Small intestine (tissue), 7 donors: ENCODE measurements around the gene ELAC1. TPM values are rescaled to one million over a fixed set of nuclear protein-coding genes. Genes with fewer than 3 reads are reported as not detected.

Experiments used
- DNase-seq, 2 donors: peaks; one replicate each; pipeline versions ENCODE4 v3.0.0 to v3.0.0-alpha.2; 2013
- FAIRE-seq: peaks from 2 replicates; lab custom pipeline; 2012; peaks lifted over from hg19 to GRCh38; lab: Jason Lieb, UNC
- H3K27ac ChIP-seq, 3 donors: one replicate each; pipeline ENCODE4 v1.5.1; 2013; ENCODE audit warnings: low read length in 2 of 3, mild to moderate bottlenecking in 2 of 3, control low read depth in 1 of 3, inconsistent platforms in 1 of 3, low read depth in 1 of 3, moderate library complexity in 1 of 3
- H3K27me3 ChIP-seq, 3 donors: one replicate each; pipeline ENCODE4 v1.6.1; 2013; ENCODE audit warnings: low read length in 3 of 3, inconsistent platforms in 1 of 3; ENCODE audit not compliant: control insufficient read depth in 3 of 3, insufficient read depth in 3 of 3
- H3K36me3 ChIP-seq, 3 donors: one replicate each; pipeline ENCODE4 v1.6.1; 2013; ENCODE audit warnings: low read length in 3 of 3, inconsistent platforms in 1 of 3, low read depth in 1 of 3, mild to moderate bottlenecking in 1 of 3, moderate library complexity in 1 of 3; ENCODE audit not compliant: control insufficient read depth in 3 of 3, insufficient read depth in 2 of 3
- H3K4me1 ChIP-seq, 3 donors: one replicate each; pipeline ENCODE4 v1.6.1; 2013; ENCODE audit warnings: low read length in 2 of 3, inconsistent platforms in 1 of 3, low read depth in 1 of 3, mild to moderate bottlenecking in 1 of 3, moderate library complexity in 1 of 3; ENCODE audit not compliant: control insufficient read depth in 3 of 3, insufficient read depth in 2 of 3
- H3K4me3 ChIP-seq, 3 donors: one replicate each; pipeline ENCODE4 v1.5.1; 2013; ENCODE audit warnings: low read length in 3 of 3, control low read depth in 1 of 3, inconsistent platforms in 1 of 3, low read depth in 1 of 3, mild to moderate bottlenecking in 1 of 3, moderate library complexity in 1 of 3
- H3K9me3 ChIP-seq, 2 donors: one replicate each; pipeline ENCODE4 v1.6.1; 2013; ENCODE audit warnings: low read depth in 1 of 2, low read length in 1 of 2; ENCODE audit not compliant: control insufficient read depth in 2 of 2, insufficient read depth in 1 of 2
- WGBS, 3 donors: extraction: QIAGEN DNeasy Blood & Tissue Kit; methylation state at CpG; one replicate each; pipeline ENCODE4 v1.1.7; 2013; 5-methylcytosine and 5-hydroxymethylcytosine counted together
- polyA plus RNA-seq, 4 donors: library from polyadenylated mRNA; stranded (reverse) in 3 of 4; unstranded in 1 of 4; fragments of 200-250 nt in 3 of 4; fragments of 120-200 nt in 1 of 4; gene quantifications; one replicate each; pipeline versions ENCODE4 v1.2.1 to v1.2.3, GENCODE V29; 2013
- donor health status: healthy with polysubstance abuse.
- donor health status: control.
- donor health status: control.
- donor health status: Bipolar disorder and iron deficiency.
- donor health status: healthy.

The ELAC1 gene
- polyA plus RNA-seq, 4 donors, result 5.9 to 12.7 (median 8.6) TPM

DNA sequence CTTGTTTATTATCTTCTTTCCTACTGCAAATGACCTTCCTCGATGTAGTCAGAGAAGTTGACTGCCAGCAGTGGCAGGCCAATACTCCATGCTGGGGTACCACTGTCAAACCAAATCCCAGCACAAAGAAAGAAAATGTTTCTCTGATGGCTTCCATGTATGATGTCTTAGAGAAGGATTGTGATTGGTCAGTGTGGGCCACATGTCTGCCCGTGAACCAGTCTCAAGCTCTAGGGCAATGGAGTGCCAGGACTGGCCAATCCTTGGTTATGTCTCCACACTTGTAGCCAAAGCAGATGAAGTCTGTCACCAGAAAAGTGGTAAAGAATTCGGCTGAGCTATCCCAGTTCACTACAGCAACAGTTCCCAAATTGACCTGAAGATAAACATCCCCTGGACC, 44.6 kb downstream of the ELAC1 start:
- 91 to 98% (median 91%) methylated on average over 3 of the region's 3 CpGs for WGBS, 3 donors
- no peaks in the 10 kb centered on the region for H3K36me3 ChIP-seq
- H3K4me1 ChIP-seq, result peaks cover 0 to 6% (median 0%) of the 10 kb centered on the region in 3 donors
- no peak overlapping the region for H3K27ac ChIP-seq
- no peak overlapping the region for H3K4me3 ChIP-seq
- FAIRE-seq (no peak), DNase-seq (no peak)
- peaks cover 0 to 4% of the 10 kb centered on the region in 2 donors for H3K9me3 ChIP-seq
- no peaks in the 10 kb centered on the region for H3K27me3 ChIP-seq

DNA sequence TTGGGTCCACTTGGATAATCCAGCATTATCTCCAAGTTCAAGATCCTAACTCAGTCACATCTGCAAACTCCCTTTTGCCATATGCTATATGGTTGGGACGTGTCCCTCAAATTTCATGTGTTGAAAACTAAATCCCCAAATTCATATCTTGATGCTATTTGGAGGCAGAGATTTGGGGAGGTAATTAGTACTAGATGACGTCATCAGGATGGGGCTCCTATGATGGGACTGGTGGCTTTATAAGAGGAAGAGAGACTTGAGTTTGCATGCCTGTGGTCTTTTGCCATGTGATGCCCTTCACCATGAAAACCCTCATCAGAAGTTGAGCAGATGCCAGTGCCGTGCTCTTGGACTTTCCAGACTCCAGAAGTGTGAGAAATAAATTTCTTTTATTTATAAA, 45.4 kb downstream of the ELAC1 start:
- Histone ChIP-seq H3K27me3 (no peaks in the 10 kb centered on the region), H3K27ac (no peak overlapping the region), H3K9me3 (peaks cover 0 to 4% of the 10 kb centered on the region in 2 donors), H3K4me3 (no peak overlapping the region), H3K4me1 (no peaks in the 10 kb centered on the region), H3K36me3 (no peaks in the 10 kb centered on the region)
- FAIRE-seq (no peak), DNase-seq (no peak)
- 89 to 95% (median 89%) methylated on average over 3 of the region's 3 CpGs for WGBS, 3 donors

DNA sequence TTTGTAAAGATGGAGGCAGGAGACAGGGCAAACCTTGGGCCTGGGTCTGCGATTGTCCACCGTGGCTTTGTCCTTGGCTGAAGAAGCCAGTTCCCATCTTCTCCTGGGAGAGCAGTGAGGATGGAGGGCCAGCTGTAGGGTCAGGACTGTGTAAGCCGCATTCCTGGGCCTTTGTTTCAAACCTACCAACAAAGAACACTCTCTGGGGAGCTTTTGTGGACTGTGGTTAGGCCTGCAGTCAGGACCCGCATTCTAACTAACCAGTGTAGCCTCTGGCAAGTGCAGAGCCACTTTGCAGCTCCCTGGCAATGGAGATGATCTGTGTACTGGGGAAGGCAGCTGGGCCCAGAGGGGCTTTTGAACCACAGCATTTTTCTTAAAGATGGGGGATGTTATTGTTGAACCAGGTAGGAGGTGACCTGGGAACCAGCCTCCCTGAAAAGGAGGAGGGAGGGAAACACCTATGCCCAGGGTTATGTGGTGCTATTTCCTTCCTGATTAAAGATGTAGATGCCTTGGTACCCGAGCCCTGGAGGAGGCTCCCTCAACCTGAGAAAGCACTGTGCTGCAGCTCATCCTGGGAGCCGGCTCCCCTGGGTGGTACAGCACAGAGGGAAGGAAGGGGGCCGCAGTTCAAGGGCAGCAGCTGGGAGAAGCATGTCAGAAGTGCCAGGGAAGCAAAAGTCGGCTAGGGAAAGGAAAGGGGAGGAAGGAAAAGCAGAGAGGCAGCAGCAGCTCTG, 49.5 kb downstream of the ELAC1 start:
- Histone ChIP-seq H3K27ac (no peak overlapping the region), H3K27me3 (no peaks in the 10 kb centered on the region), H3K4me1 (no peaks in the 10 kb centered on the region), H3K4me3 (no peak overlapping the region), H3K9me3 (peaks cover 0 to 4% of the 10 kb centered on the region in 2 donors), H3K36me3 (peaks cover 0 to 6% (median 0%) of the 10 kb centered on the region in 3 donors)
- FAIRE-seq, result no peak
- no peak for DNase-seq
- 79 to 83% (median 83%) methylated on average over 8 of the region's 8 CpGs for WGBS, 3 donors

DNA sequence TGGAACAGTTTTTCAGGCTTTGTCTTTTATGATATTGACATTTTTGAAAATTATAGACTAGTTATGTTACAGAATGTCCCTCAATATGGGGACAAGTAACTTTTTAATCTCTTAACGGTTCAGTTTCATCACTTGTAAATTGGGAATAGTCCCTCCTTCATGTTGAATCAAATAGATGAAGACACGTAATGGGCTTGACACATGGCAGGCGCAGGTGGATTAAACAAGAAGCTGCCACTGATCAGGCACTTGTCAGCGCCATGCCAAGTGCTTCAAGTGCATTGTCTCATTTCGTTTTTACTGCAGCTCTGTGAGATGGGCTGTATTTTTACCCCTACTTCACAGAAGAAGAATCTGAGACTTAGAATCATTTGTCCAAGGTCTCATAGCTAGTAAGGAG, 52.7 kb downstream of the ELAC1 start:
- Histone ChIP-seq H3K9me3 (no peaks in the 10 kb centered on the region), H3K4me3 (no peak overlapping the region), H3K27me3 (no peaks in the 10 kb centered on the region), H3K36me3 (peaks cover 0 to 6% (median 0%) of the 10 kb centered on the region in 3 donors), H3K4me1 (no peaks in the 10 kb centered on the region), H3K27ac (no peak overlapping the region)
- FAIRE-seq (no peak), DNase-seq (no peak)
- 83 to 92% (median 86%) methylated on average over 5 of the region's 5 CpGs for WGBS, 3 donors

DNA sequence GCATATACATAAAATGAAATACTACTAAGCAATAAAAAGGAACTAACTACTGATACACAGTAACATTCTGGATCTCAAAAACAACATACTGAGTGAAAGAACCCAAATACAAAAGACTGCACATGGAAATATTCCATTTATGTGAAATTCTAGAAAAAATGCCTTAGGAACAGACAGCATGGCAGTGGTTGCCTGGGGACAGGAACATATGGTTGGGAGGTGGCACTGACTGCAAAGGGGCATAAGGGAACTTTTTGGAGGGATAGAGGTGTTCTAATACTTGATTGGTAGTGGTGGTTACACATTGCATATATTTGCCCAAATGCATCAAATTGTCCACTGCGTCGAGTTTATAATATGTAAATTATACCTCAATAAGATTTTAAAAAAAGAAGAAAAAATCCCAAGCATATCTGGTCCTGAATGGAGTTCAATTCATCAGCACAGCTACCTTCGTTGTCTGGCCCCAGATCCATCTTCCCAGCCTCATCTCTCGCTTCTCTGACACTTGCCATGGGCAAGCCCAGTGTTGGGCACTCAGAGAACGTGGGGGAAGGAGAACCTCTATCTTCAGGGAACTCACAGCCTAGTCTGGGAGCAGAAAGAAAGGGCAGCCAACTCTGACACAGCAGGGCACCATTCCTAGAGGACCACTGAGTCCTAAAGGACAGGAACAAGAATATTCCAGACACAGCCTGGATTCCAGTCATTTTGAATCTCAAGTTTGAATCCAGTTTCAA, 53.6 kb downstream of the ELAC1 start:
- H3K9me3 ChIP-seq, result no peaks in the 10 kb centered on the region
- 92 to 94% (median 94%) methylated on average over 5 of the region's 5 CpGs for WGBS, 3 donors
- FAIRE-seq (no peak), DNase-seq (no peak)
- no peak overlapping the region for H3K27ac ChIP-seq
- H3K4me1 ChIP-seq, result peaks cover 0 to 2% (median 0%) of the 10 kb centered on the region in 3 donors
- H3K36me3 ChIP-seq, result peaks cover 0 to 9% (median 0%) of the 10 kb centered on the region in 3 donors
- H3K4me3 ChIP-seq, result no peak overlapping the region
- H3K27me3 ChIP-seq, result no peaks in the 10 kb centered on the region

DNA sequence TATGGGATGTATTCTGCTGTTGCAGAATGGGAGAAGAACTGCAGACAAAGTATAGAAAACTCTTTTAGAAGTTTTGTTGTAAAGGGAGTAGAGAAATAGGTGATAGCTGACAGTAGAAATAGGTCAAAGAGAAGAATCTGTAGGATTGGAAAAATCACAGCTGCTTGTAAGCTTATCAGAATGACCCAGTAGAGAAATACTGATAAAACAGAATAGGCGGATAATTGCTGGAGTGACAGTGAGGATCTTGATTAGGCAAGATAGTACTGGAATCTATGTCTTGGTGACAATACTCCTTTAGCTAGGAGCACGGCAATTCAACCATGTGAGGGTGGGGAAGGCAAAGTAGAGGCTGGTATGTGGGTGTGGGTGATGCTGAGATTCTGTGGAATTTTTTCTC, 57.7 kb downstream of the ELAC1 start:
- Histone ChIP-seq H3K4me1 (peaks cover 2 to 10% (median 4%) of the 10 kb centered on the region in 3 donors), H3K27me3 (no peaks in the 10 kb centered on the region), H3K36me3 (peaks cover 0 to 15% (median 0%) of the 10 kb centered on the region in 3 donors), H3K27ac (no peak overlapping the region), H3K9me3 (no peaks in the 10 kb centered on the region), H3K4me3 (no peak overlapping the region)
- FAIRE-seq (no peak), DNase-seq (no peak)
- 88 to 93% (median 92%) methylated on average over 2 of the region's 2 CpGs for WGBS, 3 donors

DNA sequence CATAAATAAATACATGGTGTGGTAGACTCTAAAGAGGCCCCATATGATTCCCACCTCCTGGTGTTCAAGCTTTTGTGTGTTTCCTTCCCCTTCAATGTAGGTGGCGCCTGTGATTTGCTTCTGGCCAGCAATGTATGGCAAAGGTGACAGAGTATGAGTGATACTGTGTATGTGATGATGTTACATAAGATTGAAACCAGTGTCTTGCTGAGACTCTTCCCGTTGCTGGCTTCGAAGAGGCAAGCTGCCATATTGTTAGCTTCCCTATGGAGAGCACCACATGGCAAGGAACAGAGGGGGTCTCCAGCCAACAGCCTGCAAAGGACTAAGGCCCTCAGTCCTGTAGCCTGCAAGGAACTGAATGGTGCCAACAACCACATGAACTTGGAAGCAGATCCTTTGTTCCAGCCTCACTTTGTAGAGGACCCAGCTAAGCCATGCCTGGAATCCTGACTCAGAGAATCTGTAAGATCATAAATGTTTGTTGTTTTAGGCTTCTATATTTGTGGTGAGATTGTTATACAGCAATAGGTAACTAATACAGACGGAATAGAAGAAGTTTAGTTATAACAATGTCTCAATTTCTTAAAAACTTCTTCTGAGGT, 60.5 kb downstream of the ELAC1 start:
- DNase-seq (peak; percentile 40 to 48), FAIRE-seq (no peak)
- Histone ChIP-seq H3K27ac (peak overlapping the region in 1 of 3 donors; percentile 24), H3K36me3 (peaks cover 0 to 16% (median 0%) of the 10 kb centered on the region in 3 donors), H3K27me3 (no peaks in the 10 kb centered on the region), H3K9me3 (no peaks in the 10 kb centered on the region), H3K4me1 (peaks cover 2 to 10% (median 6%) of the 10 kb centered on the region in 3 donors), H3K4me3 (no peak overlapping the region)
- 81 to 84% (median 83%) methylated on average over 4 of the region's 4 CpGs for WGBS, 3 donors

DNA sequence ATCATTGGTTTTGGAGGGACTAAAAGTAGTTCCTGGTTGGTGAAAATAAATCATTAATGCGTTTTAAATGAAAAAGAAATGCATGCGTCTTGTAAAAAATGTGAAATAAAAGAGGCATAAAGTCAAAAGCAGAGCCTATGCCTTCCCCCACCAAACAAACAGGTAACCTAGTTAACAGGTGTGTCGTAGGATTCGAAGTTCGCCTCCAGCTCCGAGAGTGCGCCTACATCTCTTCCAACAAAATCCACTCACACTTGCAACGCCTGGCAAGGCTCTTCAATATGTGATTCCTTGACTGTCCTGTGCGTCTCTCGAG, 61.5 kb downstream of the ELAC1 start:
- no peaks in the 10 kb centered on the region for H3K9me3 ChIP-seq
- peak overlapping the region; percentile 92 to 100 (median 99) for H3K27ac ChIP-seq
- peaks cover 2 to 10% (median 6%) of the 10 kb centered on the region in 3 donors for H3K4me1 ChIP-seq
- 3 to 9% (median 8%) methylated on average over 10 of the region's 10 CpGs for WGBS, 3 donors
- peak overlapping the region; percentile 69 to 98 (median 86) for H3K4me3 ChIP-seq
- no peak for DNase-seq
- H3K27me3 ChIP-seq, result no peaks in the 10 kb centered on the region
- peaks cover 0 to 19% (median 0%) of the 10 kb centered on the region in 3 donors for H3K36me3 ChIP-seq
- FAIRE-seq, result no peak
